Prostate gland (tissue), 2 donors: Measurements from ENCODE around the gene MYMK.

Experiments used
- CTCF ChIP-seq, 4 experiments: fragments of 200-600 bp in 2 of 4; fragments of 450-650 bp in 2 of 4; sonication (generic) in 2 of 4; IDR thresholded peaks; 1 replicate in 3 of 4; 2 replicates in 1 of 4; pipeline ENCODE4 v1.5.1; 2016 to 2019; ENCODE audit warnings: antibody characterized with exemption in 4 of 4, mild to moderate bottlenecking in 2 of 4, moderate library complexity in 2 of 4
- POLR2A ChIP-seq: fragments of 450-650 bp; IDR thresholded peaks from one replicate; pipeline ENCODE4 v1.6.1; 2016; ENCODE audit warnings: antibody characterized with exemption, mild to moderate bottlenecking
- POLR2AphosphoS5 ChIP-seq: sonication (generic); formaldehyde crosslinking; IDR thresholded peaks from one replicate; pipeline ENCODE4 v1.6.1; 2017; ENCODE audit warnings: antibody characterized with exemption

GRCh38 chr9:133538176-133538575, 13.4 kb upstream of the MYMK start:
- no peak for TF ChIP-seq CTCF (IDR thresholded peaks at IDR 0.05)
- no peak for TF ChIP-seq POLR2AphosphoS5
- TF ChIP-seq POLR2A, result no peak
